ENCODE measurements around the gene GOLGA6A. TPM values are rescaled to one million over a fixed set of nuclear protein-coding genes. Genes with fewer than 3 reads are reported as not detected.
"Not testable (repeated sequence)": the region's sequence is repeated elsewhere in the genome, so short reads cannot be mapped to it uniquely, and the experiment has no call there.

The GOLGA6A gene
- total RNA-seq, 1 donor from 2014 or later: not detected

GRCh38 chr15:74062671-74063070 is 19.7 kb downstream of the GOLGA6A start:
- no peak overlapping the region for H3K4me3 ChIP-seq
- TF ChIP-seq, protein P1, sequence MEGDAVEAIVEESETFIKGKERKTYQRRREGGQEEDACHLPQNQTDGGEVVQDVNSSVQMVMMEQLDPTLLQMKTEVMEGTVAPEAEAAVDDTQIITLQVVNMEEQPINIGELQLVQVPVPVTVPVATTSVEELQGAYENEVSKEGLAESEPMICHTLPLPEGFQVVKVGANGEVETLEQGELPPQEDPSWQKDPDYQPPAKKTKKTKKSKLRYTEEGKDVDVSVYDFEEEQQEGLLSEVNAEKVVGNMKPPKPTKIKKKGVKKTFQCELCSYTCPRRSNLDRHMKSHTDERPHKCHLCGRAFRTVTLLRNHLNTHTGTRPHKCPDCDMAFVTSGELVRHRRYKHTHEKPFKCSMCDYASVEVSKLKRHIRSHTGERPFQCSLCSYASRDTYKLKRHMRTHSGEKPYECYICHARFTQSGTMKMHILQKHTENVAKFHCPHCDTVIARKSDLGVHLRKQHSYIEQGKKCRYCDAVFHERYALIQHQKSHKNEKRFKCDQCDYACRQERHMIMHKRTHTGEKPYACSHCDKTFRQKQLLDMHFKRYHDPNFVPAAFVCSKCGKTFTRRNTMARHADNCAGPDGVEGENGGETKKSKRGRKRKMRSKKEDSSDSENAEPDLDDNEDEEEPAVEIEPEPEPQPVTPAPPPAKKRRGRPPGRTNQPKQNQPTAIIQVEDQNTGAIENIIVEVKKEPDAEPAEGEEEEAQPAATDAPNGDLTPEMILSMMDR (IDR thresholded peaks at IDR 0.05; ENCODE audit: borderline replicate concordance): no peak
- no peaks in the 10 kb centered on the region for H3K36me3 ChIP-seq
- H3K27ac ChIP-seq (replicated peaks): no peak overlapping the region
- intact Hi-C loops (cut with micrococcal nuclease): no loop called here
- H3K4me1 ChIP-seq: no peaks in the 10 kb centered on the region
- H3K27me3 ChIP-seq (ENCODE audit: low read depth): no peaks in the 10 kb centered on the region
- no peaks in the 10 kb centered on the region for H3K9me3 ChIP-seq (replicated peaks)
- DNase-seq: no peak

- H3K4me3 ChIP-seq: no peak overlapping the region
- H3K4me1 ChIP-seq: no peaks in the 10 kb centered on the region
- intact Hi-C loops (cut with micrococcal nuclease): no loop called here
- no peaks in the 10 kb centered on the region for H3K9me3 ChIP-seq (replicated peaks)
- DNase-seq: no peak
- no peak overlapping the region for H3K27ac ChIP-seq (replicated peaks)
- H3K36me3 ChIP-seq: no peaks in the 10 kb centered on the region
- H3K27me3 ChIP-seq (ENCODE audit: low read depth): no peaks in the 10 kb centered on the region
- TF ChIP-seq, protein P1 (IDR thresholded peaks at IDR 0.05; ENCODE audit: borderline replicate concordance): no peak
Measured at GRCh38 chr15:74062236-74062635, 20.1 kb downstream of the GOLGA6A start.

- intact Hi-C loops (cut with micrococcal nuclease): no loop called here
- DNase-seq: no peak
Measured at GRCh38 chr15:74060251-74060650, 22.1 kb downstream of the GOLGA6A start.

GRCh38 chr15:74059050-74059833 is 23.1 kb downstream of the GOLGA6A start:
- H3K36me3 ChIP-seq; H3K9me3 ChIP-seq (replicated peaks); H3K27ac ChIP-seq (replicated peaks); intact Hi-C loops (cut with micrococcal nuclease); DNase-seq; H3K27me3 ChIP-seq (ENCODE audit: low read depth); H3K4me1 ChIP-seq; H3K4me3 ChIP-seq: not testable (repeated sequence)

More at GRCh38 chr15:74060251-74060650, 22.1 kb downstream of the GOLGA6A start:
- Histone ChIP-seq H3K36me3 (no peaks in the 10 kb centered on the region), H3K27ac (replicated peaks) (no peak overlapping the region), H3K4me1 (no peaks in the 10 kb centered on the region), H3K4me3 (no peak overlapping the region), H3K9me3 (replicated peaks) (no peaks in the 10 kb centered on the region), H3K27me3 (ENCODE audit: low read depth) (no peaks in the 10 kb centered on the region)
- TF ChIP-seq, protein P1 (IDR thresholded peaks at IDR 0.05; ENCODE audit: borderline replicate concordance): no peak

- DNase-seq; H3K9me3 ChIP-seq (replicated peaks); H3K4me3 ChIP-seq; H3K27me3 ChIP-seq (ENCODE audit: low read depth); H3K36me3 ChIP-seq; H3K27ac ChIP-seq (replicated peaks); intact Hi-C loops (cut with micrococcal nuclease): not testable (repeated sequence)
- peaks cover 19% of the 10 kb centered on the region for H3K4me1 ChIP-seq
Measured at GRCh38 chr15:74056330-74056729, 26.0 kb downstream of the GOLGA6A start.

GRCh38 chr15:74055804-74056203 is 26.5 kb downstream of the GOLGA6A start:
- TF ChIP-seq, protein P1 (IDR thresholded peaks at IDR 0.05; ENCODE audit: borderline replicate concordance): no peak
- no peak for DNase-seq
- no peak overlapping the region for H3K27ac ChIP-seq (replicated peaks)
- H3K4me1 ChIP-seq: peaks cover 22% of the 10 kb centered on the region
- intact Hi-C loops (cut with micrococcal nuclease): no loop called here
- H3K27me3 ChIP-seq (ENCODE audit: low read depth): no peaks in the 10 kb centered on the region
- no peak overlapping the region for H3K4me3 ChIP-seq
- H3K9me3 ChIP-seq (replicated peaks): no peaks in the 10 kb centered on the region
- no peaks in the 10 kb centered on the region for H3K36me3 ChIP-seq

Measured in left ventricle myocardium inferior (tissue), 1 donor.